Breast epithelium (tissue), 3 donors: Measurements from ENCODE around the gene HAND1.

Experiments used
- CTCF ChIP-seq, 3 donors: fragments of 450-650 bp; IDR thresholded peaks; one replicate each; pipeline ENCODE4 v1.5.1; 2016 to 2017; ENCODE audit warnings: antibody characterized with exemption in 3 of 3, mild to moderate bottlenecking in 3 of 3, moderate library complexity in 3 of 3
- POLR2A ChIP-seq: fragments of 450-650 bp; IDR thresholded peaks from one replicate; pipeline ENCODE4 v1.6.1; 2016; ENCODE audit warnings: antibody characterized with exemption, mild to moderate bottlenecking, moderate library complexity
- POLR2AphosphoS5 ChIP-seq, 3 donors: sonication (generic); formaldehyde crosslinking; IDR thresholded peaks; one replicate each; pipeline ENCODE4 v1.6.1; 2017; ENCODE audit warnings: antibody characterized with exemption in 3 of 3

GRCh38 chr5:154479944-154480750 is 2.1 kb upstream of the HAND1 start:
- TF ChIP-seq CTCF (IDR thresholded peaks at IDR 0.05) (no peak), POLR2A (no peak), POLR2AphosphoS5 (IDR thresholded peaks at IDR 0.05) (no peak)
